ENCODE results near the gene CBLL1. TPM values are rescaled to one million over a fixed set of nuclear protein-coding genes. Genes with fewer than 3 reads are reported as not detected.

The CBLL1 gene
- 26.0 to 60.6 TPM (median 34.2 TPM) in 5 replicates for total RNA-seq (2022; extraction: Qiagen RNA extraction; ENCODE audit: low read depth)

GRCh38 chr7:107743567-107744344, at the start of gene CBLL1:
Gene CBLL1, plus strand, starts transcription at chr7:107744142. Its CDS starts 22 bp downstream, at chr7:107744164.

GRCh38 chr7:107803009-107803610, 59.2 kb downstream of the CBLL1 start, which contains the start of gene SLC26A3:
Gene SLC26A3, minus strand, starts transcription at chr7:107803223. Its CDS starts 8,714 bp downstream, at chr7:107794509.

Other genes with a start within 250 kb of the CBLL1 start
- gene COG5, start 180.2 kb upstream of the CBLL1 start, total RNA-seq (2022; extraction: Qiagen RNA extraction; ENCODE audit: low read depth): 9.5 to 13.2 TPM (median 11.0 TPM) in 5 replicates
- 6.6 to 10.8 TPM (median 10.4 TPM) in 5 replicates for gene DUS4L, start 180.2 kb upstream of the CBLL1 start, total RNA-seq (2022; extraction: Qiagen RNA extraction; ENCODE audit: low read depth)
- 25.2 to 55.7 TPM (median 39.8 TPM) in 5 replicates for gene BCAP29, start 163.9 kb upstream of the CBLL1 start, total RNA-seq (2022; extraction: Qiagen RNA extraction; ENCODE audit: low read depth)
- 0.11 to 0.23 TPM in 2 of 5 replicates, not detected in the others for gene SLC26A4, start 83.3 kb upstream of the CBLL1 start, total RNA-seq (2022; extraction: Qiagen RNA extraction; ENCODE audit: low read depth)
- gene SLC26A3, start 59.1 kb downstream of the CBLL1 start, total RNA-seq (2022; extraction: Qiagen RNA extraction; ENCODE audit: low read depth): not detected in 5 replicates
- gene DLD, start 147.0 kb downstream of the CBLL1 start, total RNA-seq (2022; extraction: Qiagen RNA extraction; ENCODE audit: low read depth): 77.6 to 101 TPM (median 86.4 TPM) in 5 replicates